Vagina (tissue), 2 donors: Measurements from ENCODE around the gene RNF10.

Experiments
- POLR2AphosphoS5 ChIP-seq, 2 donors: sonication (generic); formaldehyde crosslinking; IDR thresholded peaks; one replicate each; pipeline ENCODE4 v1.9.0; 2017; ENCODE audit warnings: antibody characterized with exemption in 2 of 2, mild to moderate bottlenecking in 2 of 2, low read depth in 1 of 2; ENCODE audit not compliant: insufficient read depth in 1 of 2
- TF ChIP-seq, protein P1 (sequence below), 3 experiments: fragments of 450-650 bp in 2 of 3; fragments of 200-600 bp in 1 of 3; sonication (generic) in 1 of 3; IDR thresholded peaks; one replicate each; pipeline ENCODE4 v1.5.1; 2017 to 2019; ENCODE audit warnings: antibody characterized with exemption in 3 of 3, mild to moderate bottlenecking in 2 of 3, moderate library complexity in 2 of 3

DNA sequence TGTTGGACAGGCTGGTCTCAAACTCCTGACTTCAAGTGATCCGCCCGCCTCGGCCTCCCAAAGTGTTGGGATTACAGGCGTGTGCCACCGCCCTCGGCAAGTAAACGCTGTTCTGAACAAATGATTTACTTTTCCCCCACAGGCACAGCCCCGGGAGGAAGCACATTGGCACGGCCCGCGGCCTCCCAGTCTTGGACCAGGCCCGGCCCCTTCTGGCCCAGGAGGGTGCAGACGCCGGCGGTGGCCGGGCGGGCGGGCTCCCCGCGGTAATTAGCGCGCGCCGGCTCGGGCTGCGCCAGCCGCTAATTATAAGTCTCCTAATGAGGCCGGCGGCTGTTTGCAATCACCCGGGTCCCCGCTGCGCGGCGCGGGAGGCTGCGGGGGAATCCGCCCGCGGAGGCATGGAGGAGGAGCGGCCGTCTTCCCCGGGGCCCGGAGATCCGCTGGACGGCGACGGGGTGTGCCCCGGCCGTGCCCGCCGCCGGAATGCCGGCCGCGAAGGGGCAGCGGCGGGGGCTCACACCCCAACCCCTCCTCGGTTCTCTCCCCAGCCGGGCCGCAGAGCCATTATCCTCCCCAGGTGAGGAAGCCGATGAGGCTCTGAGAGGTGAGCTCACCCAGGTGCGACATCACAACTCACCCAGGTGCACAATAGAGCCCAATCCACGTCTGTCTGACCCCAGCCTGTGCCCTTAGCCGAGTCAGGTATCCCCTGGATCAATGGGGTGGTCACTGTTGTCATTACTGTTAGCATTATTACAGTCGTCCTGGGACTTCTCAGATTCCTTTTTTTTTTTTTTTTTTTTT is 50.4 kb downstream of the RNF10 start:
- TF ChIP-seq, protein P1, sequence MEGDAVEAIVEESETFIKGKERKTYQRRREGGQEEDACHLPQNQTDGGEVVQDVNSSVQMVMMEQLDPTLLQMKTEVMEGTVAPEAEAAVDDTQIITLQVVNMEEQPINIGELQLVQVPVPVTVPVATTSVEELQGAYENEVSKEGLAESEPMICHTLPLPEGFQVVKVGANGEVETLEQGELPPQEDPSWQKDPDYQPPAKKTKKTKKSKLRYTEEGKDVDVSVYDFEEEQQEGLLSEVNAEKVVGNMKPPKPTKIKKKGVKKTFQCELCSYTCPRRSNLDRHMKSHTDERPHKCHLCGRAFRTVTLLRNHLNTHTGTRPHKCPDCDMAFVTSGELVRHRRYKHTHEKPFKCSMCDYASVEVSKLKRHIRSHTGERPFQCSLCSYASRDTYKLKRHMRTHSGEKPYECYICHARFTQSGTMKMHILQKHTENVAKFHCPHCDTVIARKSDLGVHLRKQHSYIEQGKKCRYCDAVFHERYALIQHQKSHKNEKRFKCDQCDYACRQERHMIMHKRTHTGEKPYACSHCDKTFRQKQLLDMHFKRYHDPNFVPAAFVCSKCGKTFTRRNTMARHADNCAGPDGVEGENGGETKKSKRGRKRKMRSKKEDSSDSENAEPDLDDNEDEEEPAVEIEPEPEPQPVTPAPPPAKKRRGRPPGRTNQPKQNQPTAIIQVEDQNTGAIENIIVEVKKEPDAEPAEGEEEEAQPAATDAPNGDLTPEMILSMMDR (IDR thresholded peaks at IDR 0.05), result peak in 1 of 3 experiments; percentile 5
- no peak for TF ChIP-seq POLR2AphosphoS5 (IDR thresholded peaks at IDR 0.05; ENCODE audit: insufficient read depth in 1 of 2, low read depth in 1 of 2)
